IMR-90 (cell line): Measurements from ENCODE around the gene PDLIM4.

Experiments
- CHD1 ChIP-seq: IDR thresholded peaks from 2 replicates; pipeline ENCODE4 v1.6.1; 2012; ENCODE audit warnings: low read depth, low read length, improper control_type of control experiment
- FOS ChIP-seq: fragments of 150-350 bp; IDR thresholded peaks from 2 replicates; pipeline ENCODE4 v1.6.1; 2016; ENCODE audit warnings: low read depth, low read length
- MAFK ChIP-seq: IDR thresholded peaks from 2 replicates; pipeline ENCODE4 v1.6.1; 2012; ENCODE audit warnings: low read depth, low read length, improper control_type of control experiment
- MXI1 ChIP-seq: IDR thresholded peaks from 2 replicates; pipeline ENCODE4 v1.6.1; 2012; ENCODE audit warnings: low read depth, mild to moderate bottlenecking, low read length, moderate library complexity, borderline replicate concordance
- NFE2L2 ChIP-seq: fragments of 150-350 bp; IDR thresholded peaks from 2 replicates; pipeline ENCODE4 v1.6.1; 2016; ENCODE audit warnings: low read depth, mild to moderate bottlenecking, low read length
- POLR2A ChIP-seq: IDR thresholded peaks from 2 replicates; pipeline ENCODE4 v1.6.1; 2012; ENCODE audit warnings: mild to moderate bottlenecking, low read depth, low read length
- RFX5 ChIP-seq: IDR thresholded peaks from 2 replicates; pipeline ENCODE4 v1.8.0; 2012; ENCODE audit warnings: low read depth, mild to moderate bottlenecking, low read length, moderate library complexity
- TF ChIP-seq, protein P1 (sequence below): conservative IDR thresholded peaks from 2 replicates; pipeline ENCODE4 v1.5.1; 2012; ENCODE audit warnings: mild to moderate bottlenecking, low read depth, low read length, improper control_type of control experiment
- TF ChIP-seq, protein P2 (sequence below): fragments of 150-350 bp; IDR thresholded peaks from 2 replicates; pipeline ENCODE4 v1.6.1; 2017; ENCODE audit warnings: mild to moderate bottlenecking, antibody characterized with exemption, low read length, low read depth
- TF ChIP-seq, protein P3 (sequence below): fragments of 150-350 bp; IDR thresholded peaks from 2 replicates; pipeline ENCODE4 v1.6.1; 2016; ENCODE audit warnings: low read depth, mild to moderate bottlenecking, low read length, moderate library complexity, borderline replicate concordance

DNA sequence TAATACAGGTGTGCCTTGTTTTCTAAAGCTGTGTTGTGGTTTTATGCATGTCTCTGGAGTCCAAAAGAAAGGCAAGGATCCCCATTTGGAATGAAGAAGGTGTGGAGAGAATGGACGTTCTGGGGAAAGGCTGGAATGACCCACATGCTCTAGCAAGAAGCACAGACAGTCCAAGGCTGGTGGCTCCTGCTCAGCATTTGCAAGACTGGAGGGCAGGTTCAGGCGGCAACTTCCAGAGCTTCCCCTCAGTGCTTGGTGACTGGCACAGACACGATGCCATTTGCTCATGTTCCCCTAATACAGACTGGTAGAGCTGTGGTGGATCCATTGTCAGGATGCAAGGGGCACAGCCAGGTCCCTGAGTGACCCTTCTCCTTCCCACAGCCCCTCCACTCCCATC lies 44.9 kb downstream of the PDLIM4 start:
- TF ChIP-seq, protein P1, sequence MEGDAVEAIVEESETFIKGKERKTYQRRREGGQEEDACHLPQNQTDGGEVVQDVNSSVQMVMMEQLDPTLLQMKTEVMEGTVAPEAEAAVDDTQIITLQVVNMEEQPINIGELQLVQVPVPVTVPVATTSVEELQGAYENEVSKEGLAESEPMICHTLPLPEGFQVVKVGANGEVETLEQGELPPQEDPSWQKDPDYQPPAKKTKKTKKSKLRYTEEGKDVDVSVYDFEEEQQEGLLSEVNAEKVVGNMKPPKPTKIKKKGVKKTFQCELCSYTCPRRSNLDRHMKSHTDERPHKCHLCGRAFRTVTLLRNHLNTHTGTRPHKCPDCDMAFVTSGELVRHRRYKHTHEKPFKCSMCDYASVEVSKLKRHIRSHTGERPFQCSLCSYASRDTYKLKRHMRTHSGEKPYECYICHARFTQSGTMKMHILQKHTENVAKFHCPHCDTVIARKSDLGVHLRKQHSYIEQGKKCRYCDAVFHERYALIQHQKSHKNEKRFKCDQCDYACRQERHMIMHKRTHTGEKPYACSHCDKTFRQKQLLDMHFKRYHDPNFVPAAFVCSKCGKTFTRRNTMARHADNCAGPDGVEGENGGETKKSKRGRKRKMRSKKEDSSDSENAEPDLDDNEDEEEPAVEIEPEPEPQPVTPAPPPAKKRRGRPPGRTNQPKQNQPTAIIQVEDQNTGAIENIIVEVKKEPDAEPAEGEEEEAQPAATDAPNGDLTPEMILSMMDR = no peak
- no peak for TF ChIP-seq MXI1
- TF ChIP-seq, protein P2, sequence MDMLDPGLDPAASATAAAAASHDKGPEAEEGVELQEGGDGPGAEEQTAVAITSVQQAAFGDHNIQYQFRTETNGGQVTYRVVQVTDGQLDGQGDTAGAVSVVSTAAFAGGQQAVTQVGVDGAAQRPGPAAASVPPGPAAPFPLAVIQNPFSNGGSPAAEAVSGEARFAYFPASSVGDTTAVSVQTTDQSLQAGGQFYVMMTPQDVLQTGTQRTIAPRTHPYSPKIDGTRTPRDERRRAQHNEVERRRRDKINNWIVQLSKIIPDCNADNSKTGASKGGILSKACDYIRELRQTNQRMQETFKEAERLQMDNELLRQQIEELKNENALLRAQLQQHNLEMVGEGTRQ = no peak
- no peak for TF ChIP-seq MAFK
- TF ChIP-seq RFX5 = no peak
- TF ChIP-seq FOS = no peak
- TF ChIP-seq, protein P3, sequence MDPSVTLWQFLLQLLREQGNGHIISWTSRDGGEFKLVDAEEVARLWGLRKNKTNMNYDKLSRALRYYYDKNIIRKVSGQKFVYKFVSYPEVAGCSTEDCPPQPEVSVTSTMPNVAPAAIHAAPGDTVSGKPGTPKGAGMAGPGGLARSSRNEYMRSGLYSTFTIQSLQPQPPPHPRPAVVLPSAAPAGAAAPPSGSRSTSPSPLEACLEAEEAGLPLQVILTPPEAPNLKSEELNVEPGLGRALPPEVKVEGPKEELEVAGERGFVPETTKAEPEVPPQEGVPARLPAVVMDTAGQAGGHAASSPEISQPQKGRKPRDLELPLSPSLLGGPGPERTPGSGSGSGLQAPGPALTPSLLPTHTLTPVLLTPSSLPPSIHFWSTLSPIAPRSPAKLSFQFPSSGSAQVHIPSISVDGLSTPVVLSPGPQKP = no peak
- TF ChIP-seq CHD1 = no peak
- no peak for TF ChIP-seq POLR2A
- no peak for TF ChIP-seq NFE2L2
